DOHH2 (cell line): ENCODE results near the gene CTPS1.

Experiments used
- EZH2phosphoT487 ChIP-seq: fragments of 200-600 bp; sonication (generic); IDR thresholded peaks from 2 replicates; pipeline ENCODE4 v1.6.1; 2017; ENCODE audit warnings: borderline replicate concordance, mild to moderate bottlenecking, antibody characterized with exemption, low read length, moderate library complexity, mixed read lengths
- TF ChIP-seq, protein P1 (sequence below): fragments of 200-600 bp; sonication (generic); IDR thresholded peaks from one replicate; pipeline ENCODE4 v1.5.1; 2014; ENCODE audit warnings: antibody characterized with exemption, mild to moderate bottlenecking, low read depth, low read length; ENCODE audit not compliant: poor library complexity, severe bottlenecking

GRCh38 chr1:40988280-40988679, 8.8 kb downstream of the CTPS1 start:
- TF ChIP-seq, protein P1, sequence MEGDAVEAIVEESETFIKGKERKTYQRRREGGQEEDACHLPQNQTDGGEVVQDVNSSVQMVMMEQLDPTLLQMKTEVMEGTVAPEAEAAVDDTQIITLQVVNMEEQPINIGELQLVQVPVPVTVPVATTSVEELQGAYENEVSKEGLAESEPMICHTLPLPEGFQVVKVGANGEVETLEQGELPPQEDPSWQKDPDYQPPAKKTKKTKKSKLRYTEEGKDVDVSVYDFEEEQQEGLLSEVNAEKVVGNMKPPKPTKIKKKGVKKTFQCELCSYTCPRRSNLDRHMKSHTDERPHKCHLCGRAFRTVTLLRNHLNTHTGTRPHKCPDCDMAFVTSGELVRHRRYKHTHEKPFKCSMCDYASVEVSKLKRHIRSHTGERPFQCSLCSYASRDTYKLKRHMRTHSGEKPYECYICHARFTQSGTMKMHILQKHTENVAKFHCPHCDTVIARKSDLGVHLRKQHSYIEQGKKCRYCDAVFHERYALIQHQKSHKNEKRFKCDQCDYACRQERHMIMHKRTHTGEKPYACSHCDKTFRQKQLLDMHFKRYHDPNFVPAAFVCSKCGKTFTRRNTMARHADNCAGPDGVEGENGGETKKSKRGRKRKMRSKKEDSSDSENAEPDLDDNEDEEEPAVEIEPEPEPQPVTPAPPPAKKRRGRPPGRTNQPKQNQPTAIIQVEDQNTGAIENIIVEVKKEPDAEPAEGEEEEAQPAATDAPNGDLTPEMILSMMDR, result no peak
- TF ChIP-seq EZH2phosphoT487, result no peak
